Measurements from ENCODE around the gene MEOX1. TPM values are rescaled to one million over a fixed set of nuclear protein-coding genes. Genes with fewer than 3 reads are reported as not detected.

Gene MEOX1
- total RNA-seq, 4 donors from 2014 or later, result 0.54 to 3.3 (median 1.7) TPM

DNA sequence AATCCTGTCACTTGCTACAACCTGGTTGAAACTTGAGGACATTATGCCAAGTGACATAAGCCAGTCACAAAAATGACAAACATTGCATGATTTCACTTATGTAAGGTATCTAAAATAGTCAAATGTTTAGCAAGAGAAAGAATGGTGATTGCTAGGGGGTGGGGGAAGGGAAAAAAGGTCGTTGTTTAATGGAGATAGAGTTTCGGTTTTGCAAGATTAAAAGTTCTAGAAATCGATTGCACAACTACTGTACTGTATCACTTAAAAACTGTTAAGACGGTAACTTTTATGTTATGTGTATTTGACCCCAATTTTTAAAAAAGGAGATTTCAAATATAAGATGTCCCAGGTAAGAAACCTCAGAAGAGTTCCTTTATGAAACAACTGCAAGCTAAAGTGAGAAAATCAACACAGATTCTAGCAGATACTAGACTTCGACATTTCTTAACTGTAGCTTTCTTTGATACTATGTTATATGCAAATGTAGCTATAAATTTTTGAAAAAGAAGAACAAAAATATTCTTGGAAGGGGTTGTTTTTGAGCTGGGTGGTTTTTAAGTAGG lies 5.9 kb downstream of the MEOX1 start:
- no peak overlapping the region for H3K27ac ChIP-seq
- H3K4me3 ChIP-seq, result no peak overlapping the region
- no peaks in the 10 kb centered on the region for H3K9me3 ChIP-seq
- H3K27me3 ChIP-seq, result no peaks in the 10 kb centered on the region
- TF ChIP-seq, protein P1, sequence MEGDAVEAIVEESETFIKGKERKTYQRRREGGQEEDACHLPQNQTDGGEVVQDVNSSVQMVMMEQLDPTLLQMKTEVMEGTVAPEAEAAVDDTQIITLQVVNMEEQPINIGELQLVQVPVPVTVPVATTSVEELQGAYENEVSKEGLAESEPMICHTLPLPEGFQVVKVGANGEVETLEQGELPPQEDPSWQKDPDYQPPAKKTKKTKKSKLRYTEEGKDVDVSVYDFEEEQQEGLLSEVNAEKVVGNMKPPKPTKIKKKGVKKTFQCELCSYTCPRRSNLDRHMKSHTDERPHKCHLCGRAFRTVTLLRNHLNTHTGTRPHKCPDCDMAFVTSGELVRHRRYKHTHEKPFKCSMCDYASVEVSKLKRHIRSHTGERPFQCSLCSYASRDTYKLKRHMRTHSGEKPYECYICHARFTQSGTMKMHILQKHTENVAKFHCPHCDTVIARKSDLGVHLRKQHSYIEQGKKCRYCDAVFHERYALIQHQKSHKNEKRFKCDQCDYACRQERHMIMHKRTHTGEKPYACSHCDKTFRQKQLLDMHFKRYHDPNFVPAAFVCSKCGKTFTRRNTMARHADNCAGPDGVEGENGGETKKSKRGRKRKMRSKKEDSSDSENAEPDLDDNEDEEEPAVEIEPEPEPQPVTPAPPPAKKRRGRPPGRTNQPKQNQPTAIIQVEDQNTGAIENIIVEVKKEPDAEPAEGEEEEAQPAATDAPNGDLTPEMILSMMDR (IDR thresholded peaks at IDR 0.05), result no peak
- no peak for TF ChIP-seq POLR2A (IDR thresholded peaks at IDR 0.05)
- DNase-seq, result no peak
- H3K36me3 ChIP-seq, result no peaks in the 10 kb centered on the region
- H3K4me1 ChIP-seq, result no peaks in the 10 kb centered on the region

DNA sequence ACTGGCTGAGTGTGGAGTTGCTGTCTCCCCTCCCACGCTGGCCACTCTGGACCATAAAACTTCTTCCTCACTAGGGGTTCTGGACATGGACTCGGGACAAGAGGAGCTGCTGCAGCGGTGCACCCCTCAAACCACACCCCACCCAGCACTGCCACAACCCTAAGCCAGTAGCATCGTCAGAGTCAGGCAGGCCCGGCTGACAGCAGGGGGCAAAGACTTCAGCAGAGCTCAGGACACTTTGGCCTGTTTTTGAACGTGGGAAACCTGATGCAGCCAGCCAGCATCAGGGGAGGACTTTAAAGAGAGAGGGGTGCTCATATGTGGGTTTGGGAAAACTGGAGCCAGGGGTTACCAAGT lies 9.6 kb downstream of the MEOX1 start:
- Histone ChIP-seq H3K9me3 (no peaks in the 10 kb centered on the region), H3K27me3 (no peaks in the 10 kb centered on the region), H3K36me3 (no peaks in the 10 kb centered on the region), H3K27ac (no peak overlapping the region), H3K4me1 (no peaks in the 10 kb centered on the region), H3K4me3 (no peak overlapping the region)
- TF ChIP-seq, protein P1 (IDR thresholded peaks at IDR 0.05), result no peak
- no peak for TF ChIP-seq POLR2A (IDR thresholded peaks at IDR 0.05)
- no peak for DNase-seq

DNA sequence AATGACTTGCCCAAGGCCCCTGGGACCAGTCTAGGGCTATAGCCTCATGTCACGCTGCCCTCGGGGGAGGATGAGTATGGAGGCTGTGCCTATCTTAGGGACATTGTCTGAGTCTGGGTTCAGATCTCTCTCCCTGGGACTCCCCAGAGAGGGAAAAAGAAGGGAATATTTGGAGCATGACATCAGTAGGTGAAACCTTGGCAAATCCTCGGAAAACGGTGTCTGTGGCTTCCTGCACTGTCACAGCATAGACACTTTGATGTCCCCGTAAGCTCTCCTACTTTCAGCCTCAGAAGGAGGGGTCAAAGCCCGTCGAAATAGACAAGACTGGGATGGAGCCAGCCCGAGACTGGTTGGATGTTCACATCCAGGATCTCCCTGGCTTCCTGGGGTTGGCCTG lies 11.3 kb downstream of the MEOX1 start:
- peaks cover 0 to under 1% of the 10 kb centered on the region in 2 donors for H3K27me3 ChIP-seq
- no peaks in the 10 kb centered on the region for H3K9me3 ChIP-seq
- DNase-seq, result no peak
- no peak overlapping the region for H3K27ac ChIP-seq
- H3K4me3 ChIP-seq, result no peak overlapping the region
- no peak for TF ChIP-seq POLR2A (IDR thresholded peaks at IDR 0.05)
- H3K4me1 ChIP-seq, result peaks cover 0 to 8% (median 0%) of the 10 kb centered on the region in 4 donors
- no peaks in the 10 kb centered on the region for H3K36me3 ChIP-seq

DNA sequence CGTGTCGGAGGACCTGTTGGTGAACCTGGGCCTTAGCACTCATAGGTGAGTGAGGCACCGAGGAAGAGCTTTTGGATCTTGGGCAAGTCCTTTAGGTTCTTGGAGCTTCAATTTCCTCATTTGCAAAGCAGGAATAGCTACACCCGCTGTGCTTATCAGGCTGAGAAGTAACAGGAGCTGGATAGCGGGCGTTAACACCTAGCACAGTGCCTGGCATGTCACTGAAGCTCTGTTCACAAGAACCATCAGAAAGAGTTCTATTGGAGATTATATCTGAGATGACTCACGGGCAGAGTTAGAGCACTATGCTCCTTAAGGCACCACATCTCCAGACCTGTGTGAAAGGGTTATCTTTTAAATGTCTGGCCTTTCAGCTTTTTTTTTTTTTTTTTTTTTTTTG lies 12.8 kb downstream of the MEOX1 start:
- Histone ChIP-seq H3K27me3 (peaks cover 0 to 3% of the 10 kb centered on the region in 2 donors), H3K9me3 (no peaks in the 10 kb centered on the region), H3K4me1 (peaks cover 0 to 8% (median 0%) of the 10 kb centered on the region in 4 donors), H3K4me3 (no peak overlapping the region), H3K36me3 (no peaks in the 10 kb centered on the region), H3K27ac (no peak overlapping the region)
- TF ChIP-seq POLR2A (IDR thresholded peaks at IDR 0.05), result no peak
- TF ChIP-seq, protein P1 (IDR thresholded peaks at IDR 0.05), result no peak
- DNase-seq, result no peak

DNA sequence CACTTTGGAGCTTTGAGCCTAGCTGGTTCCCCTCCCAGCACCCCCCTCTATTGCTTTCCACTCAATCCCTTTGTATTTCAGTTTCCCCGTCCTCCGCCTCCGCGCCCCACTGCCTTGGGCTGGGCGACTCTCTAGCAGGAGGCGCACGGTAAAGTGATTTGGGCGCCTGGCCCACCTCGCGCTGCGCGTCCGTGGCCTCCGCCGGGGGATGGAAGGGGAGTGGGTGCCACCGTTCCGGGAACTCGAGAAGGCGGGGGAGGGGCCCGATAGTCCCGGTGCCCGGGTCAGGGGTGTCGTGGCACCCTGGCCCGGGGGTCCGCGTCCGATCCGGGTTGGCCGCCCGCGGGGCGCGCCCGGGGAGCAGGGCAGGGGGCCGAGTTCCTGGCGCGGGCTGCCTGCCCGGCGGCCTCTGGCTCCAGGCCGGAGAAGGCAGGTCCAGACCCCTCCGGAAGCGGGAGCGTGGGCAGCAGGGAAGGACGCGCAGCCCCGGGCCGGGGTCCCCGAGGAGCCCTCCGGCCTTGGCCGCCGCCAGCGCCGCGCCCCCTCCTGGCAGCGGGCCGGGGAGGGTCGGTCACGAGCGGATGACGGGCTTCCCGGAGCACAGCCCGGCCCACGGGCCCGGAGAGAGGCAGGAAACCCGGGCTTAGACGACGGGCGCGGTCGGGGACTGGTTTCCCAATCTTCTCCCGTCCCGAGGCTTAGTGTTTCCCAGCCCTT lies 15.8 kb downstream of the MEOX1 start:
- DNase-seq, result peak in 2 of 3 donors; percentile 63 to 67
- H3K27ac ChIP-seq, result peak overlapping the region; percentile 25 to 82 (median 70)
- H3K36me3 ChIP-seq, result no peaks in the 10 kb centered on the region
- H3K27me3 ChIP-seq, result peaks cover 0 to 3% of the 10 kb centered on the region in 2 donors
- peak overlapping the region; percentile 30 to 56 (median 44) for H3K4me3 ChIP-seq
- H3K9me3 ChIP-seq, result no peaks in the 10 kb centered on the region
- H3K4me1 ChIP-seq, result peaks cover 0 to 8% (median 0%) of the 10 kb centered on the region in 4 donors
- TF ChIP-seq, protein P1 (IDR thresholded peaks at IDR 0.05), result peak in 1 of 6 experiments; percentile 15
- no peak for TF ChIP-seq POLR2A (IDR thresholded peaks at IDR 0.05)

DNA sequence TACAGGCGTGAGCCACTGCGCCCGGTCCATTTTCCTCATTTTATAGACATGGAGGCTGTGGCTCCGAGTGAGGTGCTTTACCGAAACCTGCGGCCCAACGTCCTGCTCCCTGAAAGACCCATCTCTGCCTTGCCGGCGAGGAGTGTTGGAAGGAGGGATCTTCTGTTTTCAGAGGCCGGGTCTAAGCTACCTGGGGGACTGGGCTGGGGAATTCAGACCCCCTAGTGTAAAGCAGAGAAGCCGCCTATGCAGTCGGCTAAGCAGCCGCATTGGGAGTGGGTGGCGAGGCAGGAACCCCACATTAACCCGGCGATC lies 16.3 kb downstream of the MEOX1 start:
- H3K4me3 ChIP-seq, result peak overlapping the region in 2 of 4 donors; percentile 50 to 56
- DNase-seq, result no peak
- no peaks in the 10 kb centered on the region for H3K9me3 ChIP-seq
- no peaks in the 10 kb centered on the region for H3K36me3 ChIP-seq
- peaks cover 0 to 3% of the 10 kb centered on the region in 2 donors for H3K27me3 ChIP-seq
- TF ChIP-seq POLR2A (IDR thresholded peaks at IDR 0.05), result no peak
- TF ChIP-seq, protein P1 (IDR thresholded peaks at IDR 0.05), result no peak
- H3K27ac ChIP-seq, result peak overlapping the region in 3 of 4 donors; percentile 65 to 82 (median 75)
- peaks cover 0 to 8% (median 0%) of the 10 kb centered on the region in 4 donors for H3K4me1 ChIP-seq

Data from Peyer's patch (tissue), 4 donors.